OCI-LY7 (cell line): ENCODE results near the gene LRRC56. TPM values are rescaled to one million over a fixed set of nuclear protein-coding genes. Genes with fewer than 3 reads are reported as not detected.

Source experiments
- BruUV-seq: library from RNA; stranded (reverse); fragments of 400-500 nt; replicated peaks from 2 replicates; lab custom pipeline; 2021; lab: Mats Ljungman, UMichigan
- CTCF ChIA-PET: fragments of 300-600 bp; sonication (Branson Sonifier 250); formaldehyde crosslinking; loops from one replicate; lab custom pipeline; 2022; ENCODE audit warnings: antibody characterized with exemption; ENCODE audit not compliant: unreplicated experiment; lab: Charles Lee
- POLR2A ChIA-PET: fragments of 300-600 bp; sonication (Branson Sonifier 250); formaldehyde crosslinking; loops from one replicate; lab custom pipeline; 2022; ENCODE audit warnings: antibody characterized with exemption; lab: Charles Lee
- DNase-seq: peaks from one replicate; pipeline ENCODE4 v3.0.0-alpha.2; 2015; ENCODE audit warnings: low spot score
- H2AFZ ChIP-seq: fragments of 200-600 bp; sonication (generic), shearing (Covaris generic); 2 replicates; pipeline ENCODE4 v1.6.1; 2014; ENCODE audit warnings: mild to moderate bottlenecking, antibody characterized with exemption, low read length, moderate library complexity
- H3K27ac ChIP-seq: fragments of 200-600 bp; sonication (generic); 2 replicates; pipeline ENCODE4 v1.5.1; 2014; ENCODE audit warnings: mixed run types, low read depth, mild to moderate bottlenecking, moderate library complexity, low read length, inconsistent platforms; ENCODE audit not compliant: poor library complexity, severe bottlenecking
- H3K36me3 ChIP-seq: fragments of 200-600 bp; sonication (generic); 2 replicates; pipeline ENCODE4 v1.6.1; 2014; ENCODE audit warnings: mild to moderate bottlenecking, antibody characterized with exemption, low read length, moderate library complexity, mixed read lengths; ENCODE audit not compliant: insufficient read depth
- H3K4me1 ChIP-seq: fragments of 200-600 bp; sonication (generic); 2 replicates; pipeline ENCODE4 v1.5.1; 2014; ENCODE audit warnings: mild to moderate bottlenecking, low read length; ENCODE audit not compliant: insufficient read depth, poor library complexity, severe bottlenecking
- H3K4me2 ChIP-seq: fragments of 200-600 bp; sonication (generic); 2 replicates; pipeline ENCODE4 v1.6.1; 2014; ENCODE audit warnings: mild to moderate bottlenecking, low read length
- H3K4me3 ChIP-seq: fragments of 200-600 bp; sonication (generic); 2 replicates; pipeline ENCODE4 v1.5.1; 2014; ENCODE audit warnings: mild to moderate bottlenecking, low read depth, low read length; ENCODE audit not compliant: poor library complexity, severe bottlenecking
- H3K79me2 ChIP-seq: fragments of 200-600 bp; sonication (generic); 2 replicates; pipeline ENCODE4 v1.6.1; 2016; ENCODE audit warnings: low read depth, mild to moderate bottlenecking, low read length, moderate library complexity, mixed read lengths; ENCODE audit not compliant: insufficient read depth
- H3K9me2 ChIP-seq: fragments of 200-600 bp; sonication (generic); 2 replicates; pipeline ENCODE4 v1.6.1; 2016; ENCODE audit warnings: mild to moderate bottlenecking, low read length, mixed read lengths; ENCODE audit not compliant: insufficient read depth
- H3K9me3 ChIP-seq: fragments of 200-600 bp; sonication (generic); 2 replicates; pipeline ENCODE4 v1.6.1; 2014; ENCODE audit warnings: mild to moderate bottlenecking, mixed run types, low read length, mixed read lengths
- H4K20me1 ChIP-seq: fragments of 200-600 bp; sonication (generic); 2 replicates; pipeline ENCODE4 v1.6.1; 2014; ENCODE audit warnings: mild to moderate bottlenecking, antibody characterized with exemption, low read length, moderate library complexity, mixed read lengths; ENCODE audit not compliant: insufficient read depth
- EZH2phosphoT487 ChIP-seq: fragments of 200-600 bp; sonication (generic); IDR thresholded peaks from 2 replicates; pipeline ENCODE4 v1.6.1; 2018; ENCODE audit warnings: low read depth, borderline replicate concordance, mild to moderate bottlenecking, mixed run types, antibody characterized with exemption, low read length, moderate library complexity, mixed read lengths
- intact Hi-C: fragments of 100-400 bp; cut with micrococcal nuclease; formaldehyde crosslinking; loops from one replicate; pipeline ENCODE4 v1.10.0; 2022; ENCODE audit not compliant: unreplicated experiment
- total RNA-seq, 2 experiments: library from RNA; depleted of rRNA in 1 of 2; stranded (reverse); fragments of >200 nt in 1 of 2; shearing (Covaris generic) in 1 of 2; gene quantifications; 2 replicates each; pipeline ENCODE4 v1.2.3, GENCODE V29; 2014 to 2022
- TF ChIP-seq, protein P1 (sequence below): fragments of 200-600 bp; sonication (generic); conservative IDR thresholded peaks from 2 replicates; pipeline ENCODE4 v1.5.1; 2014; ENCODE audit warnings: mild to moderate bottlenecking, antibody characterized with exemption, low read length, moderate library complexity, mixed read lengths

LRRC56 gene
- total RNA-seq, 2 experiments from 2014 or later, result 1.6 to 2.5 TPM

DNA sequence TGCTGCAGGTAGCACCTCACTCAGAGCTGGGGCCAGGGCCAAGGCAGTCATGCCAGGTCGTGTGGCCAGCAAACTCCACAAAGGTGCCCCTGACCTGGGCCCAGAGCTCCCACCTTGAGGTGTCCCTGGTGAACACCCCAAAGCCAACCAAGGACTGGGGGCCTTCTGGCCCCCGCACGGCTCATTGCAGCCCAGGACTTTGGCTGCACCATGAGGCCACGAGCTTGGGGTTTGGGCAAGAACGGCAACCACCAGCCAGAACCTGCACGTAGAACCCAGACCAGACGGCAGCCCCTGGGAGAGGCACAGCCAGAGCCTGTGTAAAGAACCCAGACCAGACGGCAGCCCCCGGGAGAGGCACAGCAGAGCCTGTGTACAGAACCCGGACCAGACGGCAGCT is 7.8 kb downstream of the LRRC56 start:
- no peaks in the 10 kb centered on the region for H3K79me2 ChIP-seq
- BruUV-seq, result no TSS peak
- intact Hi-C loops, result no loop called here
- no peak overlapping the region for H3K27ac ChIP-seq
- H3K9me2 ChIP-seq, result no peaks in the 10 kb centered on the region
- TF ChIP-seq, protein P1, sequence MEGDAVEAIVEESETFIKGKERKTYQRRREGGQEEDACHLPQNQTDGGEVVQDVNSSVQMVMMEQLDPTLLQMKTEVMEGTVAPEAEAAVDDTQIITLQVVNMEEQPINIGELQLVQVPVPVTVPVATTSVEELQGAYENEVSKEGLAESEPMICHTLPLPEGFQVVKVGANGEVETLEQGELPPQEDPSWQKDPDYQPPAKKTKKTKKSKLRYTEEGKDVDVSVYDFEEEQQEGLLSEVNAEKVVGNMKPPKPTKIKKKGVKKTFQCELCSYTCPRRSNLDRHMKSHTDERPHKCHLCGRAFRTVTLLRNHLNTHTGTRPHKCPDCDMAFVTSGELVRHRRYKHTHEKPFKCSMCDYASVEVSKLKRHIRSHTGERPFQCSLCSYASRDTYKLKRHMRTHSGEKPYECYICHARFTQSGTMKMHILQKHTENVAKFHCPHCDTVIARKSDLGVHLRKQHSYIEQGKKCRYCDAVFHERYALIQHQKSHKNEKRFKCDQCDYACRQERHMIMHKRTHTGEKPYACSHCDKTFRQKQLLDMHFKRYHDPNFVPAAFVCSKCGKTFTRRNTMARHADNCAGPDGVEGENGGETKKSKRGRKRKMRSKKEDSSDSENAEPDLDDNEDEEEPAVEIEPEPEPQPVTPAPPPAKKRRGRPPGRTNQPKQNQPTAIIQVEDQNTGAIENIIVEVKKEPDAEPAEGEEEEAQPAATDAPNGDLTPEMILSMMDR, result no peak
- no peak for TF ChIP-seq EZH2phosphoT487
- no peak overlapping the region for H2AFZ ChIP-seq
- no peaks in the 10 kb centered on the region for H4K20me1 ChIP-seq
- H3K4me2 ChIP-seq, result no peak overlapping the region
- DNase-seq, result no peak
- ChIA-PET POLR2A (interaction anchor here (0.7 kb wide), 1 partner anchor 374 kb away, joined by 3 read pairs; no protein-coding TSS in a partner anchor), CTCF (no interaction called here)
- H3K9me3 ChIP-seq, result no peaks in the 10 kb centered on the region
- no peaks in the 10 kb centered on the region for H3K36me3 ChIP-seq
- H3K4me3 ChIP-seq, result no peak overlapping the region
- H3K4me1 ChIP-seq, result peaks cover 12% of the 10 kb centered on the region

DNA sequence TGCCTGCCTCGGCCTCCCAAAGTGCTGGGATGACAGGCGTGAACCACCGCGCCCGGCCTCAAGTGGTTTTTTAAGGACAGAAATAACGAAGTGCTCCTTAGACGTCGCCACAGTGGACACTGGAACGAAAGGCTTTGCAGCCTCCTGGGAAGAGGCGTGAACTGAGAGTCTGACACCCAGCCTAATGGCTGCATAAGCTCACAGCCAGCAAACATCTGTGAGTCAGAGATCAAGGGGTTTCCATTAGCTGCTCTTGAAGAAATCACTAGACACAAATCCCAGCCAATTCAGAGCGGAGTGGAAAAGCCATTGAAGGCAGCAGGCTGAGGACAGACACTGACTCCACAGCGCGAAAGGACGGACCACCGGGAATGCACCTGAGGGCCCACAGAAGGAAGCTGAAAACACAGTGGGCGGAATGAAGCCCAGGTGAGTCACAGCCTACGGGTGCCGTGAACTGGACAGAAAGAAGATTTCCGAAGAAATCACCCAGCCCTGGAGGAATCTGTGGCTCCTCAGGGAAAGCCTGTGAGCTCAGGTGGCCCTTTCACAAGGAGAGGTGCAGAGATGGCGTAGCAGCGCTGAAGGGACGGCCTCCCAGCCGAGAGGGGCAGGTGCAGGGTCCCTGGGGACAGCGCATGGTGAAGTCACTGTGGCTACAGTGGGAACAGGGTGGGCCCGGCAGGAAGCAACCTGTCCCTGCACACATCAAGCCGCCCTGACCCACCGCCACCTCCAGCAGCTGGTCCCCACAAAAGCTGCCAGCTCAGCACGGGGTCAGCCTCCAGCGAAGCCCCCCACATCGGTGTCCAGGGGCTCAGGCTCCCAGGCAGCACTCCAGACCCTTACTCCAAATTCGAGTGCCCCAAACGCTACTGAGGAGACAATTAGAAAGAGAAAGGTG is 11.6 kb downstream of the LRRC56 start:
- Histone ChIP-seq H3K27ac (no peak overlapping the region), H3K4me1 (peaks cover 12% of the 10 kb centered on the region), H3K79me2 (no peaks in the 10 kb centered on the region), H3K9me3 (no peaks in the 10 kb centered on the region), H2AFZ (no peak overlapping the region), H3K4me2 (peak overlapping the region; percentile 27; the same call in 1 of the 2 replicates), H4K20me1 (no peaks in the 10 kb centered on the region), H3K4me3 (no peak overlapping the region), H3K36me3 (no peaks in the 10 kb centered on the region), H3K9me2 (no peaks in the 10 kb centered on the region)
- intact Hi-C loops, result no loop called here
- peak; percentile 65 for DNase-seq
- BruUV-seq, result no TSS peak
- TF ChIP-seq, protein P1, result no peak
- TF ChIP-seq EZH2phosphoT487, result no peak
- ChIA-PET CTCF (interaction anchor here (0.6 kb wide), 1 partner anchor 133 kb away, joined by 4 read pairs; no protein-coding TSS in a partner anchor), POLR2A (interaction anchor here (0.7 kb wide), 1 partner anchor 27 kb away, joined by 3 read pairs; no protein-coding TSS in a partner anchor)
